Spleen (tissue), 7 donors: ENCODE data around the gene HOXB7.

Source experiments
- POLR2A ChIP-seq, 3 donors: fragments of 450-650 bp; IDR thresholded peaks; one replicate each; pipeline ENCODE4 v1.5.1; 2017; ENCODE audit warnings: antibody characterized with exemption in 3 of 3, mild to moderate bottlenecking in 1 of 3
- POLR2AphosphoS5 ChIP-seq, 3 donors: sonication (generic); formaldehyde crosslinking; IDR thresholded peaks; one replicate each; pipeline ENCODE4 v1.5.1; 2017; ENCODE audit warnings: antibody characterized with exemption in 3 of 3
- TF ChIP-seq, protein P1 (sequence below), 11 experiments: fragments of 200-600 bp in 7 of 11; fragments of 450-650 bp in 4 of 11; sonication (generic) in 4 of 11; IDR thresholded peaks in 8 of 11; conservative IDR thresholded peaks in 3 of 11; 1 replicate in 7 of 11; 2 replicates in 4 of 11; pipeline versions ENCODE4 v1.4.0 to v1.8.0; 2016 to 2021; ENCODE audit warnings: antibody characterized with exemption in 11 of 11, inconsistent platforms in 4 of 11, mild to moderate bottlenecking in 1 of 11
- donor health status: DM: no; HTN: no; CAD: no; lungs with moderate emphysema.
- donor health status: DM: no; HTN: no; CAD: no.
- donor health status: DM: no; HTN: no; CAD: no.

GRCh38 chr17:48575673-48576478, 34.9 kb downstream of the HOXB7 start:
- TF ChIP-seq POLR2AphosphoS5 (IDR thresholded peaks at IDR 0.05) (peak in 2 of 3 donors; percentile 9 to 34), POLR2A (IDR thresholded peaks at IDR 0.05) (no peak)
- TF ChIP-seq, protein P1, sequence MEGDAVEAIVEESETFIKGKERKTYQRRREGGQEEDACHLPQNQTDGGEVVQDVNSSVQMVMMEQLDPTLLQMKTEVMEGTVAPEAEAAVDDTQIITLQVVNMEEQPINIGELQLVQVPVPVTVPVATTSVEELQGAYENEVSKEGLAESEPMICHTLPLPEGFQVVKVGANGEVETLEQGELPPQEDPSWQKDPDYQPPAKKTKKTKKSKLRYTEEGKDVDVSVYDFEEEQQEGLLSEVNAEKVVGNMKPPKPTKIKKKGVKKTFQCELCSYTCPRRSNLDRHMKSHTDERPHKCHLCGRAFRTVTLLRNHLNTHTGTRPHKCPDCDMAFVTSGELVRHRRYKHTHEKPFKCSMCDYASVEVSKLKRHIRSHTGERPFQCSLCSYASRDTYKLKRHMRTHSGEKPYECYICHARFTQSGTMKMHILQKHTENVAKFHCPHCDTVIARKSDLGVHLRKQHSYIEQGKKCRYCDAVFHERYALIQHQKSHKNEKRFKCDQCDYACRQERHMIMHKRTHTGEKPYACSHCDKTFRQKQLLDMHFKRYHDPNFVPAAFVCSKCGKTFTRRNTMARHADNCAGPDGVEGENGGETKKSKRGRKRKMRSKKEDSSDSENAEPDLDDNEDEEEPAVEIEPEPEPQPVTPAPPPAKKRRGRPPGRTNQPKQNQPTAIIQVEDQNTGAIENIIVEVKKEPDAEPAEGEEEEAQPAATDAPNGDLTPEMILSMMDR (IDR thresholded peaks at IDR 0.05 in 8 of 11, conservative IDR thresholded peaks at IDR 0.05 in 3 of 11), result no peak
